K562 (cell line): ENCODE results near the gene SCNN1A. TPM values are rescaled to one million over a fixed set of nuclear protein-coding genes. Genes with fewer than 3 reads are reported as not detected.

Source experiments
- GTF3C2 ChIP-seq: IDR thresholded peaks from 3 replicates; pipeline ENCODE4 v1.6.1; 2011; ENCODE audit warnings: borderline replicate concordance, mild to moderate bottlenecking, moderate library complexity; ENCODE audit not compliant: insufficient read length; ENCODE audit errors: extremely low read depth
- JUNB ChIP-seq: fragments of 450-650 bp; formaldehyde crosslinking; conservative IDR thresholded peaks from 2 replicates; pipeline ENCODE4 v1.4.0; 2020; ENCODE audit warnings: mild to moderate bottlenecking
- MCM7 ChIP-seq, 2 experiments: fragments of 450-650 bp; IDR thresholded peaks; 2 replicates each; pipeline ENCODE4 v1.6.1; 2016 to 2018
- MLX ChIP-seq, 2 experiments: fragments of 450-650 bp in 1 of 2; sonication (generic) in 1 of 2; formaldehyde crosslinking; conservative IDR thresholded peaks; 2 replicates each; pipeline versions ENCODE4 v1.4.0 to v1.8.1; 2020 to 2022; ENCODE audit warnings: mild to moderate bottlenecking in 1 of 2, missing genetic modification reagents in 1 of 2
- RBFOX2 ChIP-seq: fragments of 200-400 bp; formaldehyde crosslinking; IDR thresholded peaks from 2 replicates; pipeline ENCODE4 v1.6.1; 2017; ENCODE audit warnings: low read depth, mild to moderate bottlenecking, low read length, moderate library complexity
- SMARCA4 ChIP-seq: fragments of 450-650 bp; IDR thresholded peaks from 2 replicates; pipeline ENCODE4 v1.6.1; 2016
- TGIF2 ChIP-seq: sonication (generic); formaldehyde crosslinking; IDR thresholded peaks from 2 replicates; pipeline ENCODE4 v1.8.1; 2022; ENCODE audit warnings: mild to moderate bottlenecking, missing genetic modification reagents, moderate library complexity
- ZNF140 ChIP-seq: fragments of 250-450 bp; sonication (Bioruptor Pico); IDR thresholded peaks from 2 replicates; pipeline ENCODE4 v1.8.0; 2021; ENCODE audit warnings: moderate library complexity, mild to moderate bottlenecking, inconsistent platforms
- ZNF280B ChIP-seq: fragments of 250-450 bp; sonication (Bioruptor Pico); IDR thresholded peaks from 2 replicates; pipeline ENCODE4 v1.5.1; 2021; ENCODE audit warnings: mild to moderate bottlenecking
- polyA plus RNA-seq, 8 experiments: library from polyadenylated mRNA; depleted of rRNA in 4 of 8; stranded (reverse) in 5 of 8; unstranded in 3 of 8; fragments of >200 nt; fragmentation: Nextera tagmentation in 2 of 8; fragmentation: Illumina TruSeq in 1 of 8; extraction: Ambion mirVana in 2 of 8; extraction: Trizol in 1 of 8; gene quantifications; 2 replicates each; pipeline versions ENCODE4 v1.2.1 to v1.2.3, GENCODE V29; 2011 to 2014; ENCODE audit warnings: inconsistent platforms in 1 of 8, missing spikeins in 1 of 8
- total RNA-seq, 7 experiments: library from RNA; depleted of rRNA in 6 of 7; stranded (reverse); fragments of >200 nt in 6 of 7; fragmentation: Illumina TruSeq in 2 of 7; extraction: Trizol in 2 of 7; gene quantifications; 2 replicates each; pipeline versions ENCODE4 v1.2.1 to v1.2.3, GENCODE V29; 2011 to 2021; ENCODE audit warnings: low replicate concordance in 1 of 7
- TF ChIP-seq, protein P1 (sequence below): fragments of 250-450 bp; sonication (Bioruptor Pico); IDR thresholded peaks from 2 replicates; pipeline ENCODE4 v1.4.0; 2020
- TF ChIP-seq, protein P2 (sequence below): fragments of 450-650 bp; IDR thresholded peaks from 2 replicates; pipeline ENCODE4 v1.6.1; 2016; ENCODE audit warnings: antibody characterized with exemption

SCNN1A gene
- total and polyA plus RNA-seq, 9 of the 15 experiments (the other 6 are each of a cell fraction or from before 2014, with no cell fraction given) = 0.15 to 0.49 (median 0.32) TPM; not detected in 5

DNA sequence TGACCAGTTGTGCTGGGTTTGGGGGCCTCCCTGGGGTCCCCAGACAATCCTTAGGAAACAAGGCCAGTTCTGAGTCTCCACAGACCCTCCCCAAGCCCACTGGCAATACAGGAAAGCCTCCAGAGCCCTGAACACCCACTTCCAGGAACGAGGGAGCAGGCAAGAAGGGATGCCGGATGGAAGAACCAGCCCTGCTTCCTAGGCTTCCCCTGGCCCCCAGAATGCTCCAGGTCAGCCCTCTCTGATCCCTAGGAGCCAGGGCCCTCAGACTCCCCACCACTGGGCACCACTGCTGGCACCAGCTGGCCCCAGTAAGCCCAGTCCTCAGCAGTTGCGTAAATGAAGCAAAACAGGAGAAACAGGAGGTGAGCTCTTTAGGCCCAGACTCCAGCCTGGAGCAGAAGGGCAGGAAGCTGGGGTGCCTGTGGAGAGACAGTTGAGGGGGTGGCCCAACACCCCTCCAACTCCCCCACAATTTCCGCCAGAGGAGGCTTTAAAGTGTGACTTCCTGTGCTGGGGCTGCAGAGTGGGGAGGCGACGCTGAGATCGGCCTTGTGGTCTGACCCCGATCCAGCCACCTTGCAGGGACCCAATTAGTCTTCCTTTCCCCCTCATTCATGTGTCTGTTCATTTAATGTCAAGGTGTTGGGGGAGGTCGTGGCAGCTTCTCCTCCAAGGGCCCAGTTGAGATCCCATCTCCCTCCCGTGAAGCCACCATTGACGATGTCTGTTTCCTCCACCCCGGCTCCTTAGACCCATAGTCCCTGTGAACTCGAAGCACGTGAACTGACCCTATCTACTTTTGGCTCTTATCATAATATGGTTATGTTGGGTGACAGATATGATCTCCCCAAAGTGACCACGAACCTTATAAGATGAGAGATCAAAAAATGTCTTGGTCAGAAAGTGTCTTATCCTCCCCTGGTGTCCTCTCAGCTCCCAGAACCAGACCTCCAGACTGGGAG lies 38.2 kb downstream of the SCNN1A start (continued):
- TF ChIP-seq, protein P1, sequence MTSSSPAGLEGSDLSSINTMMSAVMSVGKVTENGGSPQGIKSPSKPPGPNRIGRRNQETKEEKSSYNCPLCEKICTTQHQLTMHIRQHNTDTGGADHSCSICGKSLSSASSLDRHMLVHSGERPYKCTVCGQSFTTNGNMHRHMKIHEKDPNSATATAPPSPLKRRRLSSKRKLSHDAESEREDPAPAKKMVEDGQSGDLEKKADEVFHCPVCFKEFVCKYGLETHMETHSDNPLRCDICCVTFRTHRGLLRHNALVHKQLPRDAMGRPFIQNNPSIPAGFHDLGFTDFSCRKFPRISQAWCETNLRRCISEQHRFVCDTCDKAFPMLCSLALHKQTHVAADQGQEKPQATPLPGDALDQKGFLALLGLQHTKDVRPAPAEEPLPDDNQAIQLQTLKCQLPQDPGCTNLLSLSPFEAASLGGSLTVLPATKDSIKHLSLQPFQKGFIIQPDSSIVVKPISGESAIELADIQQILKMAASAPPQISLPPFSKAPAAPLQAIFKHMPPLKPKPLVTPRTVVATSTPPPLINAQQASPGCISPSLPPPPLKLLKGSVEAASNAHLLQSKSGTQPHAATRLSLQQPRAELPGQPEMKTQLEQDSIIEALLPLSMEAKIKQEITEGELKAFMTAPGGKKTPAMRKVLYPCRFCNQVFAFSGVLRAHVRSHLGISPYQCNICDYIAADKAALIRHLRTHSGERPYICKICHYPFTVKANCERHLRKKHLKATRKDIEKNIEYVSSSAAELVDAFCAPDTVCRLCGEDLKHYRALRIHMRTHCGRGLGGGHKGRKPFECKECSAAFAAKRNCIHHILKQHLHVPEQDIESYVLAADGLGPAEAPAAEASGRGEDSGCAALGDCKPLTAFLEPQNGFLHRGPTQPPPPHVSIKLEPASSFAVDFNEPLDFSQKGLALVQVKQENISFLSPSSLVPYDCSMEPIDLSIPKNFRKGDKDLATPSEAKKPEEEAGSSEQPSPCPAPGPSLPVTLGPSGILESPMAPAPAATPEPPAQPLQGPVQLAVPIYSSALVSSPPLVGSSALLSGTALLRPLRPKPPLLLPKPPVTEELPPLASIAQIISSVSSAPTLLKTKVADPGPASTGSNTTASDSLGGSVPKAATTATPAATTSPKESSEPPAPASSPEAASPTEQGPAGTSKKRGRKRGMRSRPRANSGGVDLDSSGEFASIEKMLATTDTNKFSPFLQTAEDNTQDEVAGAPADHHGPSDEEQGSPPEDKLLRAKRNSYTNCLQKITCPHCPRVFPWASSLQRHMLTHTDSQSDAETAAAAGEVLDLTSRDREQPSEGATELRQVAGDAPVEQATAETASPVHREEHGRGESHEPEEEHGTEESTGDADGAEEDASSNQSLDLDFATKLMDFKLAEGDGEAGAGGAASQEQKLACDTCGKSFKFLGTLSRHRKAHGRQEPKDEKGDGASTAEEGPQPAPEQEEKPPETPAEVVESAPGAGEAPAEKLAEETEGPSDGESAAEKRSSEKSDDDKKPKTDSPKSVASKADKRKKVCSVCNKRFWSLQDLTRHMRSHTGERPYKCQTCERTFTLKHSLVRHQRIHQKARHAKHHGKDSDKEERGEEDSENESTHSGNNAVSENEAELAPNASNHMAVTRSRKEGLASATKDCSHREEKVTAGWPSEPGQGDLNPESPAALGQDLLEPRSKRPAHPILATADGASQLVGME (CRISPR knock-in tag) = no peak
- TF ChIP-seq ZNF280B (CRISPR knock-in tag) (no peak), JUNB (CRISPR knock-in tag) (no peak), MLX (CRISPR knock-in tag; conservative IDR thresholded peaks at IDR 0.05) (no peak), MCM7 (IDR thresholded peaks at IDR 0.05) (no peak), TGIF2 (CRISPR knock-in tag) (no peak), GTF3C2 (no peak), RBFOX2 (peak; percentile 75), SMARCA4 (no peak), ZNF140 (CRISPR knock-in tag) (no peak)
- TF ChIP-seq, protein P2, sequence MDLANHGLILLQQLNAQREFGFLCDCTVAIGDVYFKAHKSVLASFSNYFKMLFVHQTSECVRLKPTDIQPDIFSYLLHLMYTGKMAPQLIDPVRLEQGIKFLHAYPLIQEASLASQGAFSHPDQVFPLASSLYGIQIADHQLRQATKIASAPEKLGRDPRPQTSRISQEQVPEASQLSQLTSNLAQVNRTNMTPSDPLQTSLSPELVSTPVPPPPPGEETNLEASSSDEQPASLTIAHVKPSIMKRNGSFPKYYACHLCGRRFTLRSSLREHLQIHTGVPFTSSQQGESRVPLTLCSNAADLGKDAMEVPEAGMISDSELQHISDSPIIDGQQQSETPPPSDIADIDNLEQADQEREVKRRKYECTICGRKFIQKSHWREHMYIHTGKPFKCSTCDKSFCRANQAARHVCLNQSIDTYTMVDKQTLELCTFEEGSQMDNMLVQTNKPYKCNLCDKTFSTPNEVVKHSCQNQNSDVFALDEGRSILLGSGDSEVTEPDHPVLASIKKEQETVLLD = no peak
